ENCODE data around the gene OR2G2. TPM values are rescaled to one million over a fixed set of nuclear protein-coding genes. Genes with fewer than 3 reads are reported as not detected.

OR2G2 gene
- total and polyA plus RNA-seq, 4 donors: not detected

- no peak for DNase-seq (ENCODE audit: low read depth in 4 of 6, low spot score in 6 of 6)
- H3K27ac ChIP-seq (ENCODE audit: low read depth, low read length): no peak overlapping the region
- no peak overlapping the region for H3K4me3 ChIP-seq (ENCODE audit: low read depth, low read length)
- no peaks in the 10 kb centered on the region for H3K4me1 ChIP-seq (ENCODE audit: control insufficient read depth, insufficient read depth, low read length)
- no peaks in the 10 kb centered on the region for H3K27me3 ChIP-seq (ENCODE audit: control insufficient read depth, insufficient read depth, low read length)
- no peaks in the 10 kb centered on the region for H3K36me3 ChIP-seq (ENCODE audit: control insufficient read depth, insufficient read depth, low read length)
- WGBS (ENCODE audit: insufficient coverage): 43% methylated on average over 2 of the region's 3 CpGs
- no peaks in the 10 kb centered on the region for H3K9me3 ChIP-seq (ENCODE audit: control insufficient read depth, insufficient read depth, low read length)
These were observed 39.8 kb downstream of the OR2G2 start for GRCh38 chr1:247627951-247628350.

DNA sequence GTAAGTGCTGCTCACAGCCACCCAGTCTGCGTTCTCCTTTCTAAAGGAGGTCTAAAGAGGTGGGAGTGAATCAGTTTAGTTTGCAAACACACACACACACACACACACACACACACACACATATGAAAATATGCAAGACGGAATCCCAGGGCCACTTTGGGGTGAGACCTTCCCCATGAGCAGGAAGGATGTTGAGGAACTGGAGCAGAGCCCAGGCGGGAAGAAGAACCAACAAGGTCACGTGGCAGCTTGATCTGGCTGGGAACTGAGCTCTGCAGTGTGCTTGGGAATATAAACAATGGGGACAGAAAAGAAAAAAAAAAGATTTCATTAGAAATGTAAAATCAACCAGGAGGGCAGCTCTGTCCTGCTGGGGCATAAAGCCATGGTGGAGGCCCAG lies 49.9 kb downstream of the OR2G2 start:
- WGBS (ENCODE audit: insufficient coverage): 72% methylated on average over 2 of the region's 4 CpGs

DNA sequence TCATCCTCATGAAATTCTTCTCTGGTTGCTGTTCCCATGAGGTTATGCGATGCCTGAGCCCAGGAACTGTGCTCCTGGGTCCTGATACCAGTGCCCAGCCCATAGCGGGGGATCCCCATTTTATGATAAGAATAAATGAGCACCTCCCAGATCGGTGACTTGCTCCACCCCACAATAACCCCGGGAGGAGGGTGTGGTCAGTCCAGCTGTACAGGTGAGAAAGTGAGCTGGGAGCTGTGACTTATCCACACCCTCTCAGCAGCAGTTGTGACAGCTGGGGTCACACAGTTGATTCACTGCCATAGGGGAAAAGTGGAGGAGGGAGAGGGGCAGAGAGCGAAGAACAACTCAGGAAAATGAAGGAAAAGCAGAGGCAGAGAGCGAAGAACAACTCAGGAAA lies 50.6 kb downstream of the OR2G2 start:
- Histone ChIP-seq H3K27ac (ENCODE audit: low read depth, low read length) (no peak overlapping the region), H3K4me3 (ENCODE audit: low read depth, low read length) (no peak overlapping the region), H3K9me3 (ENCODE audit: control insufficient read depth, insufficient read depth, low read length) (no peaks in the 10 kb centered on the region), H3K27me3 (ENCODE audit: control insufficient read depth, insufficient read depth, low read length) (no peaks in the 10 kb centered on the region), H3K36me3 (ENCODE audit: control insufficient read depth, insufficient read depth, low read length) (no peaks in the 10 kb centered on the region), H3K4me1 (ENCODE audit: control insufficient read depth, insufficient read depth, low read length) (peaks cover 5% of the 10 kb centered on the region)
- 83% methylated on average over 3 of the region's 6 CpGs for WGBS (ENCODE audit: insufficient coverage)
- no peak for DNase-seq (ENCODE audit: low read depth in 4 of 6, low spot score in 6 of 6)

More for the DNA sequence above, 49.9 kb downstream of the OR2G2 start:
- Histone ChIP-seq H3K4me3 (ENCODE audit: low read depth, low read length) (no peak overlapping the region), H3K27ac (ENCODE audit: low read depth, low read length) (no peak overlapping the region), H3K9me3 (ENCODE audit: control insufficient read depth, insufficient read depth, low read length) (no peaks in the 10 kb centered on the region), H3K36me3 (ENCODE audit: control insufficient read depth, insufficient read depth, low read length) (no peaks in the 10 kb centered on the region), H3K27me3 (ENCODE audit: control insufficient read depth, insufficient read depth, low read length) (no peaks in the 10 kb centered on the region), H3K4me1 (ENCODE audit: control insufficient read depth, insufficient read depth, low read length) (peaks cover 5% of the 10 kb centered on the region)
- DNase-seq (ENCODE audit: low read depth in 4 of 6, low spot score in 6 of 6): no peak

Small RNAs within 50 kb of the gene (small RNA-seq; reads per million reads assigned to genes)
- not detected for gene RF00026 (ENCODE audit: low replicate concordance)

Other genes starting within 250 kb of the OR2G2 start
- 1 to 10 TPM; 2.5 to 5.0 TPM for gene NLRP3, start 172.2 kb upstream of the OR2G2 start, total RNA-seq
- 1 to 10 TPM; 1.9 to 3.1 TPM for gene NLRP3, start 172.2 kb upstream of the OR2G2 start, polyA plus RNA-seq (ENCODE audit: insufficient read length in 2 of 2)
- gene OR2B11, start 130.3 kb upstream of the OR2G2 start, total RNA-seq: not detected
- under 1 TPM; 0.03 TPM for gene OR2B11, start 130.3 kb upstream of the OR2G2 start, polyA plus RNA-seq (ENCODE audit: insufficient read length in 2 of 2)
- gene OR2C3, start 51.9 kb upstream of the OR2G2 start, total RNA-seq: under 1 TPM; under 0.01 to 0.17 TPM
- under 1 TPM; 0.51 to 0.95 TPM for gene OR2C3, start 51.9 kb upstream of the OR2G2 start, polyA plus RNA-seq (ENCODE audit: insufficient read length in 2 of 2)
- under 1 TPM; 0.11 to 0.40 TPM for gene GCSAML, start 39.2 kb upstream of the OR2G2 start, total RNA-seq
- 1 to 10 TPM in 1 of 2 donors, under 1 TPM in 1; 0.82 to 1.3 TPM for gene GCSAML, start 39.2 kb upstream of the OR2G2 start, polyA plus RNA-seq (ENCODE audit: insufficient read length in 2 of 2)
- not detected for gene OR2G3, start 17.2 kb downstream of the OR2G2 start, total RNA-seq
- gene OR2G3, start 17.2 kb downstream of the OR2G2 start, polyA plus RNA-seq (ENCODE audit: insufficient read length in 2 of 2): not detected
- not detected for gene OR13G1, start 91.4 kb downstream of the OR2G2 start, total RNA-seq
- not detected for gene OR13G1, start 91.4 kb downstream of the OR2G2 start, polyA plus RNA-seq (ENCODE audit: insufficient read length in 2 of 2)
- gene OR6F1, start 128.3 kb downstream of the OR2G2 start, total RNA-seq: not detected
- not detected for gene OR6F1, start 128.3 kb downstream of the OR2G2 start, polyA plus RNA-seq (ENCODE audit: insufficient read length in 2 of 2)
- gene OR14K1, start 150.3 kb downstream of the OR2G2 start, total RNA-seq: not detected
- gene OR14K1, start 150.3 kb downstream of the OR2G2 start, polyA plus RNA-seq (ENCODE audit: insufficient read length in 2 of 2): not detected
- not detected for gene OR14A2, start 159.8 kb downstream of the OR2G2 start, total RNA-seq
- not detected for gene OR14A2, start 159.8 kb downstream of the OR2G2 start, polyA plus RNA-seq (ENCODE audit: insufficient read length in 2 of 2)
- not detected for gene OR1C1, start 172.2 kb downstream of the OR2G2 start, total RNA-seq
- not detected for gene OR1C1, start 172.2 kb downstream of the OR2G2 start, polyA plus RNA-seq (ENCODE audit: insufficient read length in 2 of 2)
- not detected for gene OR14A16, start 235.8 kb downstream of the OR2G2 start, total RNA-seq
- not detected for gene OR14A16, start 235.8 kb downstream of the OR2G2 start, polyA plus RNA-seq (ENCODE audit: insufficient read length in 2 of 2)

Data from spinal cord (tissue), 10 donors.